Measurements from ENCODE around the gene GPA33.

Gene GPA33

DNA sequence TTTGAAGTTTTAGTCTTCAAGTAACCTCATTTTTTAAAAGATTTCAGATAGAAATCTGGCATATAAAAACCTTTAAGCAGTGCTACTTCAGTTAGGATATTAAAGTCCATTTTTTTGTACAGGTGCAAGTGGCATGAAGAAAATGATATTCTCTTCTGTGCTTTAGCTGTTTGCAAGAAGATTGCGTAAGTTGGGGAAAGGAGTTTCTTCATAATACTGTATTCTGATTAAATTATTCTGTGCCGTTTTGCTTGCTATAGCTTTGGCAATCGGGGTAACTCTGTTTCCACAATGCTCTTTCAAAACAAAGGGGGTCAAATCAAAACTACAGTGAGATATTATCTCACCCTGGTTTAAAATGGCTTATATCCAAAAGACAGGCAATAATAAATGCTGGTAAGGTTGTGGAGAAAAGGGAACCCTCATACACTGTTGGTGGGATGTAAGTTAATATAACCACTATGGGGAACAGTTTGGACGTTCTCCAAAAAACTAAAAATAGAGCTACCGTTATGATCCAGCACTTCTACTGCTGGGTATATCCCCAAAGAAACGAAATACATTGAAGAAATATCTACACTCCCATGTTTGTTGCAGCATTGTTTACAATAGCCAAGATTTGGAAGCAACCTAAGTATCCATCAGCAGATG is 74.0 kb downstream of the GPA33 start:
- Histone ChIP-seq H3K9me3 (ENCODE audit: severe bottlenecking) (no peaks in the 10 kb centered on the region), H3K4me3 (ENCODE audit: low read depth, low read length) (no peak overlapping the region), H3K36me3 (no peaks in the 10 kb centered on the region), H3K27ac (no peak overlapping the region), H3K27me3 (ENCODE audit: insufficient read depth, low read depth, severe bottlenecking) (no peaks in the 10 kb centered on the region)
- TF ChIP-seq CTCF (IDR thresholded peaks at IDR 0.05; ENCODE audit: low read depth, low read length), result no peak
- no peak for DNase-seq

- H3K36me3 ChIP-seq, result no peaks in the 10 kb centered on the region
- no peak overlapping the region for H3K4me3 ChIP-seq (ENCODE audit: low read depth, low read length)
- no peaks in the 10 kb centered on the region for H3K27me3 ChIP-seq (ENCODE audit: insufficient read depth, low read depth, severe bottlenecking)
- no peaks in the 10 kb centered on the region for H3K9me3 ChIP-seq (ENCODE audit: severe bottlenecking)
- TF ChIP-seq CTCF (IDR thresholded peaks at IDR 0.05; ENCODE audit: low read depth, low read length), result no peak
- no peak overlapping the region for H3K27ac ChIP-seq
- no peak for DNase-seq
Observed at GRCh38 chr1:167013108-167013929, 76.9 kb downstream of the GPA33 start.

- H3K4me3 ChIP-seq (ENCODE audit: low read depth, low read length), result no peak overlapping the region
- H3K27me3 ChIP-seq (ENCODE audit: insufficient read depth, low read depth, severe bottlenecking), result no peaks in the 10 kb centered on the region
- DNase-seq, result no peak
- no peak overlapping the region for H3K27ac ChIP-seq
- no peaks in the 10 kb centered on the region for H3K9me3 ChIP-seq (ENCODE audit: severe bottlenecking)
- H3K36me3 ChIP-seq, result no peaks in the 10 kb centered on the region
- TF ChIP-seq CTCF (IDR thresholded peaks at IDR 0.05; ENCODE audit: low read depth, low read length), result no peak
Observed at GRCh38 chr1:167012570-167012969, 77.6 kb downstream of the GPA33 start.

- Histone ChIP-seq H3K4me3 (ENCODE audit: low read depth, low read length) (no peak overlapping the region), H3K36me3 (no peaks in the 10 kb centered on the region), H3K9me3 (ENCODE audit: severe bottlenecking) (no peaks in the 10 kb centered on the region), H3K27ac (no peak overlapping the region), H3K27me3 (ENCODE audit: insufficient read depth, low read depth, severe bottlenecking) (no peaks in the 10 kb centered on the region)
- no peak for DNase-seq
- TF ChIP-seq CTCF (IDR thresholded peaks at IDR 0.05; ENCODE audit: low read depth, low read length), result no peak
Observed at GRCh38 chr1:167011560-167012191, 78.5 kb downstream of the GPA33 start.

- no peak for DNase-seq
- Histone ChIP-seq H3K27ac (no peak overlapping the region), H3K36me3 (no peaks in the 10 kb centered on the region), H3K27me3 (ENCODE audit: insufficient read depth, low read depth, severe bottlenecking) (no peaks in the 10 kb centered on the region), H3K4me3 (ENCODE audit: low read depth, low read length) (no peak overlapping the region), H3K9me3 (ENCODE audit: severe bottlenecking) (no peaks in the 10 kb centered on the region)
- TF ChIP-seq CTCF (IDR thresholded peaks at IDR 0.05; ENCODE audit: low read depth, low read length), result no peak
Observed at GRCh38 chr1:167003711-167004110, 86.5 kb downstream of the GPA33 start.

All from WERI-Rb-1 (cell line).